GM23338 (cell line): ENCODE data around the gene BCAS3. TPM values are rescaled to one million over a fixed set of nuclear protein-coding genes. Genes with fewer than 3 reads are reported as not detected.

Experiments used
- ATAC-seq: fragments of 200-7000 bp; cut with Tn5 transposase; 3 replicates; pipeline ENCODE4 v1.9.1; 2020
- DNase-seq: peaks from one replicate; pipeline ENCODE4 v3.0.0-alpha.2; 2015; ENCODE audit warnings: low spot score
- H2AFZ ChIP-seq: fragments of 200-600 bp; sonication (generic); 2 replicates; pipeline ENCODE4 v1.8.0; 2016; ENCODE audit warnings: antibody characterized with exemption, mild to moderate bottlenecking, moderate library complexity
- H3F3A ChIP-seq: fragments of 200-600 bp; sonication (generic); replicated peaks from 2 replicates; pipeline ENCODE4 v1.8.0; 2017; ENCODE audit warnings: antibody characterized with exemption, mixed run types, low read depth
- H3K27ac ChIP-seq: fragments of 200-600 bp; sonication (generic); 2 replicates; pipeline ENCODE4 v1.6.1; 2016; ENCODE audit warnings: low read depth
- H3K27me3 ChIP-seq: fragments of 200-600 bp; sonication (generic); 2 replicates; pipeline ENCODE4 v1.8.0; 2016; ENCODE audit warnings: mild to moderate bottlenecking, mixed run types, moderate library complexity; ENCODE audit not compliant: insufficient read depth
- H3K36me3 ChIP-seq: fragments of 200-600 bp; sonication (generic); 2 replicates; pipeline ENCODE4 v1.8.0; 2016; ENCODE audit warnings: mild to moderate bottlenecking; ENCODE audit not compliant: insufficient read depth
- H3K4me1 ChIP-seq: fragments of 200-600 bp; sonication (generic); 2 replicates; pipeline ENCODE4 v1.8.0; 2016; ENCODE audit warnings: mild to moderate bottlenecking, moderate library complexity; ENCODE audit not compliant: insufficient read depth
- H3K4me2 ChIP-seq: fragments of 200-600 bp; sonication (generic); 2 replicates; pipeline ENCODE4 v1.7.1; 2017; ENCODE audit warnings: mixed run types
- H3K4me3 ChIP-seq: fragments of 200-600 bp; sonication (generic); 2 replicates; pipeline ENCODE4 v1.6.1; 2016; ENCODE audit warnings: mixed run types
- H3K79me2 ChIP-seq: fragments of 200-600 bp; sonication (generic); replicated peaks from 2 replicates; pipeline ENCODE4 v1.8.0; 2017; ENCODE audit warnings: mild to moderate bottlenecking; ENCODE audit not compliant: insufficient read depth
- H3K9me2 ChIP-seq: fragments of 200-600 bp; sonication (generic); 2 replicates; pipeline ENCODE4 v1.8.0; 2017; ENCODE audit not compliant: insufficient read depth
- H4K20me1 ChIP-seq: fragments of 200-600 bp; sonication (generic); replicated peaks from 2 replicates; pipeline ENCODE4 v1.8.0; 2017; ENCODE audit warnings: mild to moderate bottlenecking; ENCODE audit not compliant: insufficient read depth
- H3K27ac Mint-ChIP-seq: 2 replicates; pipeline ENCODE4 v1.8.0; 2020; ENCODE audit warnings: inconsistent platforms, mild to moderate bottlenecking, moderate library complexity, mixed read lengths
- H3K27me3 Mint-ChIP-seq: 3 replicates; pipeline ENCODE4 v1.8.0; 2022; ENCODE audit warnings: low read depth, mild to moderate bottlenecking, moderate library complexity, mixed read lengths, inconsistent platforms; ENCODE audit not compliant: insufficient read depth, poor library complexity
- H3K36me3 Mint-ChIP-seq: 3 replicates; pipeline ENCODE4 v1.8.0; 2021; ENCODE audit warnings: low read depth, mild to moderate bottlenecking, inconsistent platforms, moderate library complexity, mixed read lengths
- H3K4me1 Mint-ChIP-seq: 3 replicates; pipeline ENCODE4 v1.8.0; 2020; ENCODE audit warnings: mild to moderate bottlenecking, inconsistent platforms, mixed read lengths
- H3K4me3 Mint-ChIP-seq: 3 replicates; pipeline ENCODE4 v1.8.0; 2021; ENCODE audit warnings: moderate library complexity, mild to moderate bottlenecking, inconsistent platforms, mixed read lengths
- H3K9me3 Mint-ChIP-seq: 3 replicates; pipeline ENCODE4 v1.8.0; 2020; ENCODE audit warnings: moderate library complexity, mild to moderate bottlenecking, inconsistent platforms, mixed read lengths
- CREB1 ChIP-seq: fragments of 250-450 bp; sonication (Bioruptor Pico); IDR thresholded peaks from 2 replicates; pipeline ENCODE4 v1.5.0; 2020; ENCODE audit warnings: low read depth, mild to moderate bottlenecking, moderate library complexity
- EZH2phosphoT487 ChIP-seq: fragments of 200-600 bp; sonication (generic); IDR thresholded peaks from one replicate; pipeline ENCODE4 v1.8.1; 2018; ENCODE audit warnings: antibody characterized with exemption; ENCODE audit not compliant: unreplicated experiment
- JUNB ChIP-seq: IDR thresholded peaks from one replicate; pipeline ENCODE4 v1.6.1; 2016; ENCODE audit warnings: antibody characterized with exemption; ENCODE audit not compliant: unreplicated experiment
- NANOG ChIP-seq: IDR thresholded peaks from 2 replicates; pipeline ENCODE4 v1.6.1; 2016; ENCODE audit warnings: antibody characterized with exemption, borderline replicate concordance
- STAT1 ChIP-seq: IDR thresholded peaks from one replicate; pipeline ENCODE4 v1.6.1; 2016; ENCODE audit warnings: antibody characterized with exemption; ENCODE audit not compliant: unreplicated experiment
- ZNF114 ChIP-seq: fragments of 250-450 bp; sonication (Bioruptor Pico); IDR thresholded peaks from 2 replicates; pipeline ENCODE4 v1.5.0; 2020; ENCODE audit warnings: mild to moderate bottlenecking, moderate library complexity
- ZNF331 ChIP-seq: fragments of 250-450 bp; sonication (Bioruptor Pico); IDR thresholded peaks from 2 replicates; pipeline ENCODE4 v1.5.0; 2020; ENCODE audit warnings: low read depth, mild to moderate bottlenecking, moderate library complexity
- polyA plus RNA-seq: library from polyadenylated mRNA; unstranded; fragments of >200 nt; fragmentation: Nextera tagmentation; extraction: Ambion mirVana; gene quantifications from 2 replicates; pipeline ENCODE4 v1.2.1, GENCODE V29; 2016
- total RNA-seq: library from RNA; depleted of rRNA; stranded (reverse); fragments of >200 nt; shearing (Covaris generic); gene quantifications from 2 replicates; pipeline ENCODE4 v1.2.3, GENCODE V29; 2014
- TF ChIP-seq, protein P1 (sequence below), 2 experiments: fragments of 200-600 bp in 1 of 2; sonication (generic) in 1 of 2; conservative IDR thresholded peaks; 2 replicates each; pipeline versions ENCODE4 v1.5.1 to v1.6.1; 2016 to 2017; ENCODE audit warnings: antibody characterized with exemption in 2 of 2, low read depth in 2 of 2, mild to moderate bottlenecking in 2 of 2, moderate library complexity in 1 of 2
- TF ChIP-seq, protein P2 (sequence below): fragments of 250-450 bp; sonication (Bioruptor Pico); IDR thresholded peaks from 2 replicates; pipeline ENCODE4 v1.5.0; 2020; ENCODE audit warnings: mild to moderate bottlenecking, moderate library complexity
- TF ChIP-seq, protein P3 (sequence below): IDR thresholded peaks from one replicate; pipeline ENCODE4 v1.6.1; 2018; ENCODE audit warnings: antibody characterized with exemption; ENCODE audit not compliant: unreplicated experiment

The BCAS3 gene
- total and polyA plus RNA-seq, 2 experiments from 2014 or later = 8.2 to 28.0 TPM

DNA sequence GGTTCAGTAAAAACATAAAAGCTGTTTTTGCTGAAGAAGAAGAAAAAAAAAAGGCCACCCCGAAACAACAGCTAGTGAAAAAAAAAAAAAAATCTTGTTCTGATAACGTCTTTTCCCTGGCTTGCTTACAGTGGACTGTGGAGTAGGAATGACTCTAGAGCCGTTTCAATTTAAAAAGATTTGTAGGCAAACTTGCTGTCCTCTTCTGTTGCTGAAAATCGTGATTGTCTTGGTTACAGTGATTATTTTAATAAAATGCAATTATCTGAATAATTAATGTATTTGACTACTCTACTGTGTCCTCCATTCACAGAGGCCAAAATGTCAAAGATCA, 531.4 kb downstream of the BCAS3 start:
- Histone ChIP-seq H3K27ac (no peak overlapping the region), H3K4me1 (peaks cover 20% of the 10 kb centered on the region), H3K27me3 (no peaks in the 10 kb centered on the region), H3F3A (no peaks in the 10 kb centered on the region), H3K4me2 (no peak overlapping the region), H2AFZ (no peak overlapping the region), H3K79me2 (no peaks in the 10 kb centered on the region), H3K36me3 (no peaks in the 10 kb centered on the region), H4K20me1 (no peaks in the 10 kb centered on the region), H3K9me2 (no peaks in the 10 kb centered on the region), H3K4me3 (no peak overlapping the region)
- DNase-seq = no peak
- H3K36me3 Mint-ChIP-seq = no peaks in the 10 kb centered on the region
- no peaks in the 10 kb centered on the region for H3K27me3 Mint-ChIP-seq
- H3K4me1 Mint-ChIP-seq = peaks cover 22% of the 10 kb centered on the region
- no peaks in the 10 kb centered on the region for H3K9me3 Mint-ChIP-seq
- no peak overlapping the region for H3K4me3 Mint-ChIP-seq
- no peak for TF ChIP-seq STAT1
- TF ChIP-seq ZNF331 = no peak
- TF ChIP-seq, protein P1, sequence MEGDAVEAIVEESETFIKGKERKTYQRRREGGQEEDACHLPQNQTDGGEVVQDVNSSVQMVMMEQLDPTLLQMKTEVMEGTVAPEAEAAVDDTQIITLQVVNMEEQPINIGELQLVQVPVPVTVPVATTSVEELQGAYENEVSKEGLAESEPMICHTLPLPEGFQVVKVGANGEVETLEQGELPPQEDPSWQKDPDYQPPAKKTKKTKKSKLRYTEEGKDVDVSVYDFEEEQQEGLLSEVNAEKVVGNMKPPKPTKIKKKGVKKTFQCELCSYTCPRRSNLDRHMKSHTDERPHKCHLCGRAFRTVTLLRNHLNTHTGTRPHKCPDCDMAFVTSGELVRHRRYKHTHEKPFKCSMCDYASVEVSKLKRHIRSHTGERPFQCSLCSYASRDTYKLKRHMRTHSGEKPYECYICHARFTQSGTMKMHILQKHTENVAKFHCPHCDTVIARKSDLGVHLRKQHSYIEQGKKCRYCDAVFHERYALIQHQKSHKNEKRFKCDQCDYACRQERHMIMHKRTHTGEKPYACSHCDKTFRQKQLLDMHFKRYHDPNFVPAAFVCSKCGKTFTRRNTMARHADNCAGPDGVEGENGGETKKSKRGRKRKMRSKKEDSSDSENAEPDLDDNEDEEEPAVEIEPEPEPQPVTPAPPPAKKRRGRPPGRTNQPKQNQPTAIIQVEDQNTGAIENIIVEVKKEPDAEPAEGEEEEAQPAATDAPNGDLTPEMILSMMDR (conservative IDR thresholded peaks at IDR 0.05; ENCODE audit: low read depth in 2 of 2) = no peak
- no peak for ATAC-seq
- no peak overlapping the region for H3K27ac Mint-ChIP-seq

DNA sequence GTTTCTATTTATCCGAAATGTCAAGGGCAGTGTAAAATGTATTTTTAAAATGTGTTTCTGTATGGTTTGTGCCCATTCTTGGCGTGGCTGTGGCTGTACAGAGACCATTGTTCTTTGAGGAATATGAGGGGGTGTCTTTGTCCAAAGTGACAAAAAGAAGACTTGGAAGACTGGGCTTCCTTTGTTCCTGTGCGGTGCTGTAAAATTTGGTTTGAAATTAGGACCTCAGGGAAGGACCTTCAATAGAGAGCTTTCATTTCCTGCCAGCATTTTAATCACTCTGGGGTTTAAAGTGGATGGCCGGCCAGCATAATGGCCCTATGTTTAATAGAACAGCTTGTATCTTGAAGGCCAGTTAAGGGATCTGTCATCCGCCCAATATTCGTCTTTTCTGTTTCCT, 531.9 kb downstream of the BCAS3 start:
- Mint-ChIP-seq H3K36me3 (no peaks in the 10 kb centered on the region), H3K4me1 (peaks cover 21% of the 10 kb centered on the region), H3K9me3 (no peaks in the 10 kb centered on the region), H3K27me3 (no peaks in the 10 kb centered on the region), H3K4me3 (no peak overlapping the region), H3K27ac (no peak overlapping the region)
- Histone ChIP-seq H3K36me3 (no peaks in the 10 kb centered on the region), H3K9me2 (no peaks in the 10 kb centered on the region), H4K20me1 (no peaks in the 10 kb centered on the region), H3F3A (no peaks in the 10 kb centered on the region), H3K27me3 (no peaks in the 10 kb centered on the region), H2AFZ (no peak overlapping the region), H3K27ac (no peak overlapping the region), H3K4me1 (peaks cover 17% of the 10 kb centered on the region), H3K4me3 (no peak overlapping the region), H3K4me2 (no peak overlapping the region), H3K79me2 (no peaks in the 10 kb centered on the region)
- no peak for DNase-seq
- ATAC-seq = no peak
- TF ChIP-seq, protein P2, sequence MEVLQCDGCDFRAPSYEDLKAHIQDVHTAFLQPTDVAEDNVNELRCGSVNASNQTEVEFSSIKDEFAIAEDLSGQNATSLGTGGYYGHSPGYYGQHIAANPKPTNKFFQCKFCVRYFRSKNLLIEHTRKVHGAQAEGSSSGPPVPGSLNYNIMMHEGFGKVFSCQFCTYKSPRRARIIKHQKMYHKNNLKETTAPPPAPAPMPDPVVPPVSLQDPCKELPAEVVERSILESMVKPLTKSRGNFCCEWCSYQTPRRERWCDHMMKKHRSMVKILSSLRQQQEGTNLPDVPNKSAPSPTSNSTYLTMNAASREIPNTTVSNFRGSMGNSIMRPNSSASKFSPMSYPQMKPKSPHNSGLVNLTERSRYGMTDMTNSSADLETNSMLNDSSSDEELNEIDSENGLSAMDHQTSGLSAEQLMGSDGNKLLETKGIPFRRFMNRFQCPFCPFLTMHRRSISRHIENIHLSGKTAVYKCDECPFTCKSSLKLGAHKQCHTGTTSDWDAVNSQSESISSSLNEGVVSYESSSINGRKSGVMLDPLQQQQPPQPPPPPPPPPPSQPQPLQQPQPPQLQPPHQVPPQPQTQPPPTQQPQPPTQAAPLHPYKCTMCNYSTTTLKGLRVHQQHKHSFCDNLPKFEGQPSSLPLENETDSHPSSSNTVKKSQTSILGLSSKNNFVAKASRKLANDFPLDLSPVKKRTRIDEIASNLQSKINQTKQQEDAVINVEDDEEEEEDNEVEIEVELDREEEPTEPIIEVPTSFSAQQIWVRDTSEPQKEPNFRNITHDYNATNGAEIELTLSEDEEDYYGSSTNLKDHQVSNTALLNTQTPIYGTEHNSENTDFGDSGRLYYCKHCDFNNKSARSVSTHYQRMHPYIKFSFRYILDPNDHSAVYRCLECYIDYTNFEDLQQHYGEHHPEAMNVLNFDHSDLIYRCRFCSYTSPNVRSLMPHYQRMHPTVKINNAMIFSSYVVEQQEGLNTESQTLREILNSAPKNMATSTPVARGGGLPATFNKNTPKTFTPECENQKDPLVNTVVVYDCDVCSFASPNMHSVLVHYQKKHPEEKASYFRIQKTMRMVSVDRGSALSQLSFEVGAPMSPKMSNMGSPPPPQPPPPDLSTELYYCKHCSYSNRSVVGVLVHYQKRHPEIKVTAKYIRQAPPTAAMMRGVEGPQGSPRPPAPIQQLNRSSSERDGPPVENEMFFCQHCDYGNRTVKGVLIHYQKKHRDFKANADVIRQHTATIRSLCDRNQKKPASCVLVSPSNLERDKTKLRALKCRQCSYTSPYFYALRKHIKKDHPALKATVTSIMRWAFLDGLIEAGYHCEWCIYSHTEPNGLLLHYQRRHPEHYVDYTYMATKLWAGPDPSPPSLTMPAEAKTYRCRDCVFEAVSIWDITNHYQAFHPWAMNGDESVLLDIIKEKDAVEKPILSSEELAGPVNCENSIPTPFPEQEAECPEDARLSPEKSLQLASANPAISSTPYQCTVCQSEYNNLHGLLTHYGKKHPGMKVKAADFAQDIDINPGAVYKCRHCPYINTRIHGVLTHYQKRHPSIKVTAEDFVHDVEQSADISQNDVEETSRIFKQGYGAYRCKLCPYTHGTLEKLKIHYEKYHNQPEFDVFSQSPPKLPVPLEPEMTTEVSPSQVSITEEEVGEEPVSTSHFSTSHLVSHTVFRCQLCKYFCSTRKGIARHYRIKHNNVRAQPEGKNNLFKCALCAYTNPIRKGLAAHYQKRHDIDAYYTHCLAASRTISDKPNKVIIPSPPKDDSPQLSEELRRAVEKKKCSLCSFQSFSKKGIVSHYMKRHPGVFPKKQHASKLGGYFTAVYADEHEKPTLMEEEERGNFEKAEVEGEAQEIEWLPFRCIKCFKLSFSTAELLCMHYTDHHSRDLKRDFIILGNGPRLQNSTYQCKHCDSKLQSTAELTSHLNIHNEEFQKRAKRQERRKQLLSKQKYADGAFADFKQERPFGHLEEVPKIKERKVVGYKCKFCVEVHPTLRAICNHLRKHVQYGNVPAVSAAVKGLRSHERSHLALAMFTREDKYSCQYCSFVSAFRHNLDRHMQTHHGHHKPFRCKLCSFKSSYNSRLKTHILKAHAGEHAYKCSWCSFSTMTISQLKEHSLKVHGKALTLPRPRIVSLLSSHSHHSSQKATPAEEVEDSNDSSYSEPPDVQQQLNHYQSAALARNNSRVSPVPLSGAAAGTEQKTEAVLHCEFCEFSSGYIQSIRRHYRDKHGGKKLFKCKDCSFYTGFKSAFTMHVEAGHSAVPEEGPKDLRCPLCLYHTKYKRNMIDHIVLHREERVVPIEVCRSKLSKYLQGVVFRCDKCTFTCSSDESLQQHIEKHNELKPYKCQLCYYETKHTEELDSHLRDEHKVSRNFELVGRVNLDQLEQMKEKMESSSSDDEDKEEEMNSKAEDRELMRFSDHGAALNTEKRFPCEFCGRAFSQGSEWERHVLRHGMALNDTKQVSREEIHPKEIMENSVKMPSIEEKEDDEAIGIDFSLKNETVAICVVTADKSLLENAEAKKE (CRISPR knock-in tag) = no peak
- no peak for TF ChIP-seq EZH2phosphoT487
- TF ChIP-seq JUNB = no peak
- TF ChIP-seq NANOG = no peak
- no peak for TF ChIP-seq ZNF331
- TF ChIP-seq, protein P3, sequence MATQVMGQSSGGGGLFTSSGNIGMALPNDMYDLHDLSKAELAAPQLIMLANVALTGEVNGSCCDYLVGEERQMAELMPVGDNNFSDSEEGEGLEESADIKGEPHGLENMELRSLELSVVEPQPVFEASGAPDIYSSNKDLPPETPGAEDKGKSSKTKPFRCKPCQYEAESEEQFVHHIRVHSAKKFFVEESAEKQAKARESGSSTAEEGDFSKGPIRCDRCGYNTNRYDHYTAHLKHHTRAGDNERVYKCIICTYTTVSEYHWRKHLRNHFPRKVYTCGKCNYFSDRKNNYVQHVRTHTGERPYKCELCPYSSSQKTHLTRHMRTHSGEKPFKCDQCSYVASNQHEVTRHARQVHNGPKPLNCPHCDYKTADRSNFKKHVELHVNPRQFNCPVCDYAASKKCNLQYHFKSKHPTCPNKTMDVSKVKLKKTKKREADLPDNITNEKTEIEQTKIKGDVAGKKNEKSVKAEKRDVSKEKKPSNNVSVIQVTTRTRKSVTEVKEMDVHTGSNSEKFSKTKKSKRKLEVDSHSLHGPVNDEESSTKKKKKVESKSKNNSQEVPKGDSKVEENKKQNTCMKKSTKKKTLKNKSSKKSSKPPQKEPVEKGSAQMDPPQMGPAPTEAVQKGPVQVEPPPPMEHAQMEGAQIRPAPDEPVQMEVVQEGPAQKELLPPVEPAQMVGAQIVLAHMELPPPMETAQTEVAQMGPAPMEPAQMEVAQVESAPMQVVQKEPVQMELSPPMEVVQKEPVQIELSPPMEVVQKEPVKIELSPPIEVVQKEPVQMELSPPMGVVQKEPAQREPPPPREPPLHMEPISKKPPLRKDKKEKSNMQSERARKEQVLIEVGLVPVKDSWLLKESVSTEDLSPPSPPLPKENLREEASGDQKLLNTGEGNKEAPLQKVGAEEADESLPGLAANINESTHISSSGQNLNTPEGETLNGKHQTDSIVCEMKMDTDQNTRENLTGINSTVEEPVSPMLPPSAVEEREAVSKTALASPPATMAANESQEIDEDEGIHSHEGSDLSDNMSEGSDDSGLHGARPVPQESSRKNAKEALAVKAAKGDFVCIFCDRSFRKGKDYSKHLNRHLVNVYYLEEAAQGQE = no peak
- no peak for TF ChIP-seq CREB1 (CRISPR knock-in tag)
- no peak for TF ChIP-seq STAT1
- TF ChIP-seq ZNF114 (CRISPR knock-in tag) = no peak
